ENCODE measurements around the gene EIF1AD. TPM values are rescaled to one million over a fixed set of nuclear protein-coding genes. Genes with fewer than 3 reads are reported as not detected.

Gene EIF1AD
- polyA plus RNA-seq, 4 donors, result 14.8 to 34.9 (median 19.8) TPM

GRCh38 chr11:65981972-65982823 is 19.8 kb downstream of the EIF1AD start:
- no peak for DNase-seq
- no peaks in the 10 kb centered on the region for H3K27me3 ChIP-seq (ENCODE audit: control insufficient read depth in 3 of 3, insufficient read depth in 3 of 3, low read length in 3 of 3)
- H3K9me3 ChIP-seq (ENCODE audit: control insufficient read depth in 2 of 2, insufficient read depth in 1 of 2, low read depth in 1 of 2, low read length in 1 of 2), result no peaks in the 10 kb centered on the region
- no peak overlapping the region for H3K4me3 ChIP-seq (ENCODE audit: low read depth in 1 of 3, low read length in 3 of 3)
- 67 to 75% (median 71%) methylated on average over 14 to 16 of the region's 16 CpGs for WGBS, 3 donors
- no peak overlapping the region for H3K27ac ChIP-seq (ENCODE audit: low read depth in 1 of 3, low read length in 2 of 3)
- FAIRE-seq, result no peak
- H3K4me1 ChIP-seq (ENCODE audit: control insufficient read depth in 3 of 3, insufficient read depth in 2 of 3, low read depth in 1 of 3, low read length in 2 of 3), result no peaks in the 10 kb centered on the region
- peaks cover 18 to 29% (median 20%) of the 10 kb centered on the region in 3 donors for H3K36me3 ChIP-seq (ENCODE audit: control insufficient read depth in 3 of 3, insufficient read depth in 2 of 3, low read depth in 1 of 3, low read length in 3 of 3)

GRCh38 chr11:65981101-65981740 is 20.7 kb downstream of the EIF1AD start:
- H3K9me3 ChIP-seq (ENCODE audit: control insufficient read depth in 2 of 2, insufficient read depth in 1 of 2, low read depth in 1 of 2, low read length in 1 of 2), result no peaks in the 10 kb centered on the region
- no peak for DNase-seq
- no peak overlapping the region for H3K27ac ChIP-seq (ENCODE audit: low read depth in 1 of 3, low read length in 2 of 3)
- H3K36me3 ChIP-seq (ENCODE audit: control insufficient read depth in 3 of 3, insufficient read depth in 2 of 3, low read depth in 1 of 3, low read length in 3 of 3), result peaks cover 21 to 39% (median 24%) of the 10 kb centered on the region in 3 donors
- H3K4me3 ChIP-seq (ENCODE audit: low read depth in 1 of 3, low read length in 3 of 3), result no peak overlapping the region
- H3K4me1 ChIP-seq (ENCODE audit: control insufficient read depth in 3 of 3, insufficient read depth in 2 of 3, low read depth in 1 of 3, low read length in 2 of 3), result no peaks in the 10 kb centered on the region
- H3K27me3 ChIP-seq (ENCODE audit: control insufficient read depth in 3 of 3, insufficient read depth in 3 of 3, low read length in 3 of 3), result no peaks in the 10 kb centered on the region
- FAIRE-seq, result no peak
- WGBS, 3 donors, result 80 to 85% (median 83%) methylated on average over 11 to 12 of the region's 12 CpGs

GRCh38 chr11:65979261-65979759 is 22.6 kb downstream of the EIF1AD start:
- WGBS, 3 donors, result 82 to 88% (median 88%) methylated on average over 10 of the region's 10 CpGs
- FAIRE-seq, result no peak
- DNase-seq, result no peak
- Histone ChIP-seq H3K36me3 (ENCODE audit: control insufficient read depth in 3 of 3, insufficient read depth in 2 of 3, low read depth in 1 of 3, low read length in 3 of 3) (peaks cover 21 to 55% (median 27%) of the 10 kb centered on the region in 3 donors), H3K4me1 (ENCODE audit: control insufficient read depth in 3 of 3, insufficient read depth in 2 of 3, low read depth in 1 of 3, low read length in 2 of 3) (no peaks in the 10 kb centered on the region), H3K27ac (ENCODE audit: low read depth in 1 of 3, low read length in 2 of 3) (no peak overlapping the region), H3K27me3 (ENCODE audit: control insufficient read depth in 3 of 3, insufficient read depth in 3 of 3, low read length in 3 of 3) (no peaks in the 10 kb centered on the region), H3K9me3 (ENCODE audit: control insufficient read depth in 2 of 2, insufficient read depth in 1 of 2, low read depth in 1 of 2, low read length in 1 of 2) (no peaks in the 10 kb centered on the region), H3K4me3 (ENCODE audit: low read depth in 1 of 3, low read length in 3 of 3) (no peak overlapping the region)

GRCh38 chr11:65978391-65979238 is 23.3 kb downstream of the EIF1AD start:
- peaks cover 21 to 59% (median 27%) of the 10 kb centered on the region in 3 donors for H3K36me3 ChIP-seq (ENCODE audit: control insufficient read depth in 3 of 3, insufficient read depth in 2 of 3, low read depth in 1 of 3, low read length in 3 of 3)
- WGBS, 3 donors, result 90 to 92% (median 91%) methylated on average over 29 to 34 of the region's 34 CpGs

GRCh38 chr11:65977621-65978390 is 24.2 kb downstream of the EIF1AD start:
- DNase-seq, result no peak
- no peak for FAIRE-seq
- H3K9me3 ChIP-seq (ENCODE audit: control insufficient read depth in 2 of 2, insufficient read depth in 1 of 2, low read depth in 1 of 2, low read length in 1 of 2), result no peaks in the 10 kb centered on the region
- WGBS, 3 donors, result 89 to 93% (median 89%) methylated on average over 28 to 29 of the region's 29 CpGs
- H3K4me3 ChIP-seq (ENCODE audit: low read depth in 1 of 3, low read length in 3 of 3), result no peak overlapping the region
- no peak overlapping the region for H3K27ac ChIP-seq (ENCODE audit: low read depth in 1 of 3, low read length in 2 of 3)
- no peaks in the 10 kb centered on the region for H3K27me3 ChIP-seq (ENCODE audit: control insufficient read depth in 3 of 3, insufficient read depth in 3 of 3, low read length in 3 of 3)
- H3K4me1 ChIP-seq (ENCODE audit: control insufficient read depth in 3 of 3, insufficient read depth in 2 of 3, low read depth in 1 of 3, low read length in 2 of 3), result no peaks in the 10 kb centered on the region
- peaks cover 21 to 66% (median 27%) of the 10 kb centered on the region in 3 donors for H3K36me3 ChIP-seq (ENCODE audit: control insufficient read depth in 3 of 3, insufficient read depth in 2 of 3, low read depth in 1 of 3, low read length in 3 of 3)

More at GRCh38 chr11:65978391-65979238, 23.3 kb downstream of the EIF1AD start:
- H3K4me3 ChIP-seq (ENCODE audit: low read depth in 1 of 3, low read length in 3 of 3), result no peak overlapping the region
- DNase-seq, result no peak
- H3K4me1 ChIP-seq (ENCODE audit: control insufficient read depth in 3 of 3, insufficient read depth in 2 of 3, low read depth in 1 of 3, low read length in 2 of 3), result no peaks in the 10 kb centered on the region
- H3K27ac ChIP-seq (ENCODE audit: low read depth in 1 of 3, low read length in 2 of 3), result no peak overlapping the region
- no peaks in the 10 kb centered on the region for H3K9me3 ChIP-seq (ENCODE audit: control insufficient read depth in 2 of 2, insufficient read depth in 1 of 2, low read depth in 1 of 2, low read length in 1 of 2)
- no peaks in the 10 kb centered on the region for H3K27me3 ChIP-seq (ENCODE audit: control insufficient read depth in 3 of 3, insufficient read depth in 3 of 3, low read length in 3 of 3)
- FAIRE-seq, result no peak

GRCh38 chr11:65976216-65977176 is 25.5 kb downstream of the EIF1AD start:
- Histone ChIP-seq H3K4me3 (ENCODE audit: low read depth in 1 of 3, low read length in 3 of 3) (no peak overlapping the region), H3K4me1 (ENCODE audit: control insufficient read depth in 3 of 3, insufficient read depth in 2 of 3, low read depth in 1 of 3, low read length in 2 of 3) (no peaks in the 10 kb centered on the region), H3K27me3 (ENCODE audit: control insufficient read depth in 3 of 3, insufficient read depth in 3 of 3, low read length in 3 of 3) (no peaks in the 10 kb centered on the region), H3K36me3 (ENCODE audit: control insufficient read depth in 3 of 3, insufficient read depth in 2 of 3, low read depth in 1 of 3, low read length in 3 of 3) (peaks cover 21 to 70% (median 27%) of the 10 kb centered on the region in 3 donors), H3K9me3 (ENCODE audit: control insufficient read depth in 2 of 2, insufficient read depth in 1 of 2, low read depth in 1 of 2, low read length in 1 of 2) (no peaks in the 10 kb centered on the region), H3K27ac (ENCODE audit: low read depth in 1 of 3, low read length in 2 of 3) (no peak overlapping the region)
- FAIRE-seq (no peak), DNase-seq (no peak)
- WGBS, 3 donors, result 85 to 87% (median 87%) methylated on average over 42 to 43 of the region's 43 CpGs

GRCh38 chr11:65975771-65976170 is 26.2 kb downstream of the EIF1AD start:
- Histone ChIP-seq H3K4me3 (ENCODE audit: low read depth in 1 of 3, low read length in 3 of 3) (no peak overlapping the region), H3K27ac (ENCODE audit: low read depth in 1 of 3, low read length in 2 of 3) (no peak overlapping the region), H3K4me1 (ENCODE audit: control insufficient read depth in 3 of 3, insufficient read depth in 2 of 3, low read depth in 1 of 3, low read length in 2 of 3) (no peaks in the 10 kb centered on the region), H3K9me3 (ENCODE audit: control insufficient read depth in 2 of 2, insufficient read depth in 1 of 2, low read depth in 1 of 2, low read length in 1 of 2) (no peaks in the 10 kb centered on the region), H3K27me3 (ENCODE audit: control insufficient read depth in 3 of 3, insufficient read depth in 3 of 3, low read length in 3 of 3) (no peaks in the 10 kb centered on the region), H3K36me3 (ENCODE audit: control insufficient read depth in 3 of 3, insufficient read depth in 2 of 3, low read depth in 1 of 3, low read length in 3 of 3) (peaks cover 21 to 73% (median 27%) of the 10 kb centered on the region in 3 donors)
- FAIRE-seq, result no peak
- DNase-seq, result no peak
- WGBS, 3 donors, result 90 to 96% (median 96%) methylated on average over 9 of the region's 9 CpGs

All from small intestine (tissue), 7 donors.